WTC11 (cell line): ENCODE measurements around the gene ZNF440.

Experiments used
- CTCF ChIP-seq: fragments of 200-600 bp; IDR thresholded peaks from 2 replicates; pipeline ENCODE4 v1.8.0; 2022; ENCODE audit warnings: antibody characterized with exemption
- ETV6 ChIP-seq: sonication (generic); formaldehyde crosslinking; IDR thresholded peaks from 2 replicates; pipeline ENCODE4 v1.8.1; 2022; ENCODE audit warnings: mild to moderate bottlenecking, missing genetic modification reagents
- FOXK1 ChIP-seq: sonication (generic); formaldehyde crosslinking; IDR thresholded peaks from 2 replicates; pipeline ENCODE4 v1.8.0; 2022; ENCODE audit warnings: mild to moderate bottlenecking, moderate library complexity, missing genetic modification reagents
- FOXP4 ChIP-seq: sonication (generic); formaldehyde crosslinking; IDR thresholded peaks from 2 replicates; pipeline ENCODE4 v1.8.0; 2022; ENCODE audit warnings: mild to moderate bottlenecking, missing genetic modification reagents
- HMGXB4 ChIP-seq: sonication (generic); formaldehyde crosslinking; IDR thresholded peaks from 2 replicates; pipeline ENCODE4 v1.8.1; 2023; ENCODE audit warnings: mild to moderate bottlenecking, moderate library complexity, missing genetic modification reagents
- JUN ChIP-seq: sonication (generic); formaldehyde crosslinking; IDR thresholded peaks from 2 replicates; pipeline ENCODE4 v1.8.0; 2023; ENCODE audit warnings: mild to moderate bottlenecking, missing genetic modification reagents
- NR2C2 ChIP-seq: sonication (generic); formaldehyde crosslinking; IDR thresholded peaks from 2 replicates; pipeline ENCODE4 v1.8.0; 2022; ENCODE audit warnings: mild to moderate bottlenecking, missing genetic modification reagents
- SP1 ChIP-seq: sonication (generic); formaldehyde crosslinking; conservative IDR thresholded peaks from 2 replicates; pipeline ENCODE4 v1.8.1; 2022; ENCODE audit warnings: missing genetic modification reagents
- USF1 ChIP-seq: sonication (generic); formaldehyde crosslinking; IDR thresholded peaks from 2 replicates; pipeline ENCODE4 v1.8.0; 2022; ENCODE audit warnings: mild to moderate bottlenecking, missing genetic modification reagents
- USF2 ChIP-seq: sonication (generic); formaldehyde crosslinking; IDR thresholded peaks from 2 replicates; pipeline ENCODE4 v1.8.1; 2023; ENCODE audit warnings: mild to moderate bottlenecking, missing genetic modification reagents, moderate library complexity

- TF ChIP-seq NR2C2 (CRISPR knock-in tag) (no peak), FOXK1 (CRISPR knock-in tag) (no peak), ETV6 (CRISPR knock-in tag) (no peak), CTCF (no peak), USF1 (CRISPR knock-in tag) (no peak), JUN (CRISPR knock-in tag) (no peak), FOXP4 (CRISPR knock-in tag) (no peak), USF2 (CRISPR knock-in tag) (no peak), HMGXB4 (CRISPR knock-in tag) (no peak), SP1 (CRISPR knock-in tag) (no peak)
Measured at GRCh38 chr19:11882606-11883005, 68.5 kb downstream of the ZNF440 start.
